ENCODE measurements around the gene POLR2C. TPM values are rescaled to one million over a fixed set of nuclear protein-coding genes. Genes with fewer than 3 reads are reported as not detected.

POLR2C gene
- total RNA-seq, 4 donors from 2014 or later = 80.0 to 141 (median 100.0) TPM

- H3K27ac ChIP-seq = no peak overlapping the region
- ATAC-seq = no peak
- no peaks in the 10 kb centered on the region for H3K9me3 ChIP-seq
- H3K4me1 ChIP-seq = peaks cover 0 to 11% (median 0%) of the 10 kb centered on the region in 3 donors
- H3K36me3 ChIP-seq = peaks cover 0 to 28% of the 10 kb centered on the region in 2 donors
- TF ChIP-seq CTCF (IDR thresholded peaks at IDR 0.05) (no peak), POLR2A (IDR thresholded peaks at IDR 0.05) (no peak), EP300 (IDR thresholded peaks at IDR 0.05) (no peak), POLR2AphosphoS5 (IDR thresholded peaks at IDR 0.05) (no peak)
- H3K27me3 ChIP-seq = peaks cover 16% of the 10 kb centered on the region
- no peak overlapping the region for H3K4me3 ChIP-seq
- WGBS, 2 donors (ENCODE audit: low coverage in 1 of 2) = 78 to 87% methylated on average over 3 to 4 of the region's 12 CpGs
These were observed 46.9 kb downstream of the POLR2C start for GRCh38 chr16:57509231-57509923.

- H3K4me1 ChIP-seq = peaks cover 0 to 11% (median 0%) of the 10 kb centered on the region in 3 donors
- 33 to 59% methylated on average over 1 to 5 of the region's 10 CpGs for WGBS, 2 donors (ENCODE audit: low coverage in 1 of 2)
- H3K36me3 ChIP-seq = peaks cover 0 to 36% of the 10 kb centered on the region in 2 donors
- no peak overlapping the region for H3K4me3 ChIP-seq
- TF ChIP-seq POLR2AphosphoS5 (IDR thresholded peaks at IDR 0.05) = no peak
- no peak for TF ChIP-seq POLR2A (IDR thresholded peaks at IDR 0.05)
- TF ChIP-seq CTCF (IDR thresholded peaks at IDR 0.05) = no peak
- TF ChIP-seq EP300 (IDR thresholded peaks at IDR 0.05) = no peak
- ATAC-seq = no peak
- no peak overlapping the region for H3K27ac ChIP-seq
- H3K27me3 ChIP-seq = peaks cover 16% of the 10 kb centered on the region
- no peaks in the 10 kb centered on the region for H3K9me3 ChIP-seq
These were observed 47.8 kb downstream of the POLR2C start for GRCh38 chr16:57510016-57510871.

GRCh38 chr16:57512296-57513001, 50.0 kb downstream of the POLR2C start:
- Histone ChIP-seq H3K4me3 (no peak overlapping the region), H3K27ac (no peak overlapping the region), H3K27me3 (peaks cover 12% of the 10 kb centered on the region), H3K9me3 (no peaks in the 10 kb centered on the region), H3K36me3 (peaks cover 0 to 58% of the 10 kb centered on the region in 2 donors), H3K4me1 (peaks cover 0 to 11% (median 0%) of the 10 kb centered on the region in 3 donors)
- TF ChIP-seq POLR2A (IDR thresholded peaks at IDR 0.05) (no peak), POLR2AphosphoS5 (IDR thresholded peaks at IDR 0.05) (no peak), EP300 (IDR thresholded peaks at IDR 0.05) (no peak), CTCF (IDR thresholded peaks at IDR 0.05) (no peak)
- ATAC-seq = no peak
- 93 to 95% methylated on average over 7 to 9 of the region's 23 CpGs for WGBS, 2 donors (ENCODE audit: low coverage in 1 of 2)

GRCh38 chr16:57513371-57514102, 51.1 kb downstream of the POLR2C start:
- H3K9me3 ChIP-seq = no peaks in the 10 kb centered on the region
- no peak overlapping the region for H3K4me3 ChIP-seq
- no peak overlapping the region for H3K27ac ChIP-seq
- WGBS, 2 donors (ENCODE audit: low coverage in 1 of 2) = 67 to 80% methylated on average over 1 to 7 of the region's 14 CpGs
- peaks cover 1% of the 10 kb centered on the region for H3K27me3 ChIP-seq
- H3K36me3 ChIP-seq = peaks cover 0 to 69% of the 10 kb centered on the region in 2 donors
- ATAC-seq = no peak
- TF ChIP-seq EP300 (IDR thresholded peaks at IDR 0.05) (no peak), POLR2AphosphoS5 (IDR thresholded peaks at IDR 0.05) (no peak), CTCF (IDR thresholded peaks at IDR 0.05) (no peak), POLR2A (IDR thresholded peaks at IDR 0.05) (no peak)
- H3K4me1 ChIP-seq = peaks cover 0 to 11% (median 0%) of the 10 kb centered on the region in 3 donors

Data from gastroesophageal sphincter (tissue), 4 donors.